K562 (cell line): ENCODE results near the gene COPE. TPM values are rescaled to one million over a fixed set of nuclear protein-coding genes. Genes with fewer than 3 reads are reported as not detected.
A peak's percentile ranks its signal among the peaks of the same experiment; 100 is the strongest.

Source experiments
- ATAC-seq: fragments of 200-7000 bp; cut with Tn5 transposase; 3 replicates; pipeline ENCODE4 v1.9.1; 2020; ENCODE audit warnings: moderate library complexity
- BruUV-seq: library from RNA; stranded (reverse); fragments of 400-500 nt; replicated peaks from 2 replicates; lab custom pipeline; 2021; lab: Mats Ljungman, UMichigan
- CTCF ChIA-PET: fragments of 300-600 bp; formaldehyde crosslinking; extraction: SDS; loops from one replicate; lab custom pipeline; 2021; ENCODE audit warnings: low intra/inter-chr PET ratio; lab: Yijun Ruan, JAX
- POLR2A ChIA-PET: fragments of 300-600, 350-650 bp; sonication (Branson Sonifier 250); formaldehyde crosslinking; extraction: SDS; loops from one replicate; lab custom pipeline; 2021; ENCODE audit warnings: antibody characterized with exemption, inconsistent platforms; lab: Yijun Ruan, JAX
- DNase-seq, 4 experiments: peaks; one replicate each; pipeline versions ENCODE4 v3.0.0 to v3.0.0-alpha.2; 2011 to 2018; ENCODE audit warnings: low spot score in 3 of 4, mixed read lengths in 3 of 4; ENCODE audit errors: extremely low read depth in 1 of 4
- FAIRE-seq: peaks from 2 replicates; lab custom pipeline; 2011; peaks lifted over from hg19 to GRCh38; lab: Jason Lieb, UNC
- H2AFZ ChIP-seq: 2 replicates; pipeline ENCODE4 v1.6.0; 2011; ENCODE audit warnings: low read depth, low read length, control low read depth, inconsistent platforms
- H3K27ac ChIP-seq: fragments of 200-600 bp; 3 replicates; pipeline ENCODE4 v1.8.0; 2011; ENCODE audit warnings: low read depth, mild to moderate bottlenecking, control low read depth, inconsistent platforms, low read length, moderate library complexity, mixed read lengths; ENCODE audit errors: extremely low read depth
- H3K27me3 ChIP-seq, 2 experiments: fragments of 300-600 bp in 1 of 2; 2 replicates in 1 of 2; 3 replicates in 1 of 2; pipeline versions ENCODE4 v1.6.0 to v1.8.0; 2011; ENCODE audit warnings: inconsistent platforms in 2 of 2, low read length in 2 of 2, mild to moderate bottlenecking in 1 of 2, mixed read lengths in 1 of 2, moderate library complexity in 1 of 2; ENCODE audit not compliant: control insufficient read depth in 2 of 2, insufficient read depth in 2 of 2
- H3K36me3 ChIP-seq: fragments of 300-600 bp; 3 replicates; pipeline ENCODE4 v1.8.0; 2011; ENCODE audit warnings: mild to moderate bottlenecking, low read length, inconsistent platforms; ENCODE audit not compliant: control insufficient read depth, insufficient read depth
- H3K4me1 ChIP-seq, 2 experiments: fragments of 200-600 bp in 1 of 2; replicated peaks in 1 of 2; 2 replicates in 1 of 2; 3 replicates in 1 of 2; pipeline versions ENCODE4 v1.5.1 to v1.8.0; 2011; ENCODE audit warnings: inconsistent platforms in 2 of 2, low read length in 2 of 2, mild to moderate bottlenecking in 1 of 2, mixed read lengths in 1 of 2, moderate library complexity in 1 of 2; ENCODE audit not compliant: control insufficient read depth in 2 of 2, insufficient read depth in 2 of 2
- H3K4me2 ChIP-seq: 2 replicates; pipeline ENCODE4 v1.6.1; 2011; ENCODE audit warnings: low read length, control low read depth, inconsistent platforms, mixed read lengths; ENCODE audit not compliant: insufficient read depth
- H3K4me3 ChIP-seq: fragments of 200-600 bp; sonication (generic), shearing (Covaris generic); 2 replicates; pipeline ENCODE4 v1.5.1; 2016; ENCODE audit warnings: control low read depth, inconsistent platforms
- H3K79me2 ChIP-seq: fragments of 200-600 bp; 3 replicates; pipeline ENCODE4 v1.8.0; 2011; ENCODE audit warnings: low read length, inconsistent platforms; ENCODE audit not compliant: control insufficient read depth, insufficient read depth
- H3K9ac ChIP-seq, 2 experiments: 2 replicates each; pipeline versions ENCODE4 v1.6.0 to v1.6.1; 2011; ENCODE audit warnings: low read depth in 2 of 2, low read length in 2 of 2, control low read depth in 1 of 2, inconsistent platforms in 1 of 2, mild to moderate bottlenecking in 1 of 2, mixed read lengths in 1 of 2; ENCODE audit not compliant: insufficient read depth in 1 of 2
- H3K9me1 ChIP-seq: one replicate; pipeline ENCODE4 v1.6.0; 2011; ENCODE audit warnings: inconsistent platforms, mild to moderate bottlenecking, low read length, moderate library complexity; ENCODE audit not compliant: control insufficient read depth, insufficient read depth
- H3K9me3 ChIP-seq: replicated peaks from 2 replicates; pipeline ENCODE4 v1.5.1; 2011; ENCODE audit warnings: low read depth, low read length, inconsistent platforms; ENCODE audit not compliant: control insufficient read depth, insufficient read depth
- H4K20me1 ChIP-seq: replicated peaks from 2 replicates; pipeline ENCODE4 v1.6.1; 2011; ENCODE audit warnings: low read length, inconsistent platforms, mixed read lengths; ENCODE audit not compliant: control insufficient read depth, insufficient read depth
- ADNP ChIP-seq: fragments of 200-800 bp; sonication (Bioruptor generic); IDR thresholded peaks from 2 replicates; pipeline ENCODE4 v1.6.1; 2016; ENCODE audit warnings: missing genetic modification characterization, missing compliant biosample characterization
- BCOR ChIP-seq: fragments of 450-650 bp; IDR thresholded peaks from 2 replicates; pipeline ENCODE4 v1.6.1; 2016
- CBX1 ChIP-seq: sonication (generic); IDR thresholded peaks from 2 replicates; pipeline ENCODE4 v1.6.1; 2016; ENCODE audit warnings: antibody characterized with exemption, low read depth, mild to moderate bottlenecking
- CHD4 ChIP-seq: fragments of 200-600 bp; sonication (generic); IDR thresholded peaks from 3 replicates; pipeline ENCODE4 v1.6.1; 2012; ENCODE audit warnings: low read depth, mild to moderate bottlenecking, mixed read lengths, low read length, inconsistent platforms; ENCODE audit not compliant: insufficient read depth, insufficient replicate concordance, poor library complexity, severe bottlenecking
- EHMT2 ChIP-seq: fragments of 450-650 bp; IDR thresholded peaks from 2 replicates; pipeline ENCODE4 v1.6.1; 2018; ENCODE audit warnings: antibody characterized with exemption
- GATAD2B ChIP-seq: fragments of 450-650 bp; IDR thresholded peaks from 2 replicates; pipeline ENCODE4 v1.6.1; 2017; ENCODE audit warnings: mild to moderate bottlenecking, borderline replicate concordance
- HDAC2 ChIP-seq: fragments of 450-650 bp; IDR thresholded peaks from 2 replicates; pipeline ENCODE4 v1.6.1; 2016; ENCODE audit warnings: mild to moderate bottlenecking
- KDM1A ChIP-seq, 2 experiments: fragments of 450-650 bp; IDR thresholded peaks; 2 replicates each; pipeline ENCODE4 v1.6.1; 2016; ENCODE audit warnings: mild to moderate bottlenecking in 2 of 2
- PRMT5 ChIP-seq: sonication (generic); formaldehyde crosslinking; IDR thresholded peaks from 2 replicates; pipeline ENCODE4 v1.5.0; 2020; ENCODE audit warnings: missing genetic modification reagents
- RBM25 ChIP-seq: fragments of 200-400 bp; formaldehyde crosslinking; IDR thresholded peaks from 2 replicates; pipeline ENCODE4 v1.6.1; 2018; ENCODE audit warnings: low read length, low read depth, moderate library complexity; ENCODE audit not compliant: severe bottlenecking
- RBM39 ChIP-seq: fragments of 200-400 bp; formaldehyde crosslinking; optimal IDR thresholded peaks from 2 replicates; pipeline ENCODE3; 2018; ENCODE audit warnings: low read depth, low read length
- RCOR1 ChIP-seq, 2 experiments: IDR thresholded peaks; 2 replicates each; pipeline ENCODE4 v1.6.1; 2012; ENCODE audit warnings: low read depth in 2 of 2, low read length in 2 of 2, borderline replicate concordance in 1 of 2, improper control_type of control experiment in 1 of 2
- SIN3A ChIP-seq, 2 experiments: fragments of 150-350 bp in 1 of 2; IDR thresholded peaks; 2 replicates each; pipeline ENCODE4 v1.6.1; 2011 to 2016; ENCODE audit warnings: borderline replicate concordance in 2 of 2, low read depth in 2 of 2, low read length in 2 of 2, mild to moderate bottlenecking in 2 of 2, moderate library complexity in 2 of 2; ENCODE audit not compliant: control insufficient read depth in 1 of 2
- SMARCA5 ChIP-seq: fragments of 450-650 bp; IDR thresholded peaks from 2 replicates; pipeline ENCODE4 v1.6.1; 2016
- WGBS: fragments of 100-300 bp; shearing (Covaris generic); methylation state at CpG from one replicate; pipeline ENCODE4 v1.1.6; 2016; ENCODE audit warnings: low coverage, mixed read lengths; ENCODE audit not compliant: insufficient coverage; ENCODE audit errors: missing lambda C conversion rate; 5-methylcytosine and 5-hydroxymethylcytosine counted together
- in situ Hi-C: fragments of 300-500 bp; cut with MboI; formaldehyde crosslinking; loops from 4 replicates; pipeline ENCODE4 v1.15.0; 2018; ENCODE audit warnings: inconsistent platforms, mixed read lengths
- intact Hi-C: fragments of 100-400 bp; cut with micrococcal nuclease; formaldehyde crosslinking; loops from 2 replicates; pipeline ENCODE4 v1.14.2; 2022
- polyA plus RNA-seq, 8 experiments: library from polyadenylated mRNA; depleted of rRNA in 4 of 8; stranded (reverse) in 5 of 8; unstranded in 3 of 8; fragments of >200 nt; fragmentation: Nextera tagmentation in 2 of 8; fragmentation: Illumina TruSeq in 1 of 8; extraction: Ambion mirVana in 2 of 8; extraction: Trizol in 1 of 8; gene quantifications; 2 replicates each; pipeline versions ENCODE4 v1.2.1 to v1.2.3, GENCODE V29; 2011 to 2014; ENCODE audit warnings: inconsistent platforms in 1 of 8, missing spikeins in 1 of 8
- total RNA-seq, 7 experiments: library from RNA; depleted of rRNA in 6 of 7; stranded (reverse); fragments of >200 nt in 6 of 7; fragmentation: Illumina TruSeq in 2 of 7; extraction: Trizol in 2 of 7; gene quantifications; 2 replicates each; pipeline versions ENCODE4 v1.2.1 to v1.2.3, GENCODE V29; 2011 to 2021; ENCODE audit warnings: low replicate concordance in 1 of 7
- TF ChIP-seq, protein P1 (sequence below): fragments of 450-650 bp; IDR thresholded peaks from 2 replicates; pipeline ENCODE4 v1.6.1; 2016; ENCODE audit warnings: antibody characterized with exemption
- TF ChIP-seq, protein P2 (sequence below): sonication (generic); formaldehyde crosslinking; IDR thresholded peaks from 2 replicates; pipeline ENCODE4 v1.8.0; 2022; ENCODE audit warnings: mild to moderate bottlenecking, missing genetic modification reagents

COPE gene
- total and polyA plus RNA-seq, 9 of the 15 experiments (the other 6 are each of a cell fraction or from before 2014, with no cell fraction given), result 5.8 to 273 (median 147) TPM

DNA sequence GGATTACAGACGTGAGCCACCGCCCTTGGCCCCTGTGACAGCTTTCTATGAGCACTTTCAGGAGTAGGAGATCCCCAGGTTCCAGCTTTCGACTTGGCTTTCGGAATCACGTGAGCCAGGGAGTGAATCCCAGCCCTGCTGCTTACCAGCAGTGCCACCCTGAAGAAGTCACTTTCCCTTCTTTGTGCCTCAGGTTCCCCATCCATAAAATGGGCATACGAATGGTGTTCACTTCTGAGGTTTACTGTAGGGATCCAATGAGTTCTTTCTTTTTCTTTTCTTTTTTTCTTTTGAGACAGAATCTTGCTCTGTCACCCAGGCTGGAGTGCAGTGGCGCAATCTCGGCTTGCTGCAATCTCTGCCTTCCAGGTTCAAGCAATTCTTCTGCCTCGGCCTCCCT lies 26.1 kb upstream of the COPE start (continued):
- TF ChIP-seq, protein P1, sequence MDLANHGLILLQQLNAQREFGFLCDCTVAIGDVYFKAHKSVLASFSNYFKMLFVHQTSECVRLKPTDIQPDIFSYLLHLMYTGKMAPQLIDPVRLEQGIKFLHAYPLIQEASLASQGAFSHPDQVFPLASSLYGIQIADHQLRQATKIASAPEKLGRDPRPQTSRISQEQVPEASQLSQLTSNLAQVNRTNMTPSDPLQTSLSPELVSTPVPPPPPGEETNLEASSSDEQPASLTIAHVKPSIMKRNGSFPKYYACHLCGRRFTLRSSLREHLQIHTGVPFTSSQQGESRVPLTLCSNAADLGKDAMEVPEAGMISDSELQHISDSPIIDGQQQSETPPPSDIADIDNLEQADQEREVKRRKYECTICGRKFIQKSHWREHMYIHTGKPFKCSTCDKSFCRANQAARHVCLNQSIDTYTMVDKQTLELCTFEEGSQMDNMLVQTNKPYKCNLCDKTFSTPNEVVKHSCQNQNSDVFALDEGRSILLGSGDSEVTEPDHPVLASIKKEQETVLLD, result no peak
- TF ChIP-seq, protein P2, sequence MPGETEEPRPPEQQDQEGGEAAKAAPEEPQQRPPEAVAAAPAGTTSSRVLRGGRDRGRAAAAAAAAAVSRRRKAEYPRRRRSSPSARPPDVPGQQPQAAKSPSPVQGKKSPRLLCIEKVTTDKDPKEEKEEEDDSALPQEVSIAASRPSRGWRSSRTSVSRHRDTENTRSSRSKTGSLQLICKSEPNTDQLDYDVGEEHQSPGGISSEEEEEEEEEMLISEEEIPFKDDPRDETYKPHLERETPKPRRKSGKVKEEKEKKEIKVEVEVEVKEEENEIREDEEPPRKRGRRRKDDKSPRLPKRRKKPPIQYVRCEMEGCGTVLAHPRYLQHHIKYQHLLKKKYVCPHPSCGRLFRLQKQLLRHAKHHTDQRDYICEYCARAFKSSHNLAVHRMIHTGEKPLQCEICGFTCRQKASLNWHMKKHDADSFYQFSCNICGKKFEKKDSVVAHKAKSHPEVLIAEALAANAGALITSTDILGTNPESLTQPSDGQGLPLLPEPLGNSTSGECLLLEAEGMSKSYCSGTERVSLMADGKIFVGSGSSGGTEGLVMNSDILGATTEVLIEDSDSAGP (CRISPR knock-in tag), result no peak
- TF ChIP-seq, all 486 proteins: peak for 5

DNA sequence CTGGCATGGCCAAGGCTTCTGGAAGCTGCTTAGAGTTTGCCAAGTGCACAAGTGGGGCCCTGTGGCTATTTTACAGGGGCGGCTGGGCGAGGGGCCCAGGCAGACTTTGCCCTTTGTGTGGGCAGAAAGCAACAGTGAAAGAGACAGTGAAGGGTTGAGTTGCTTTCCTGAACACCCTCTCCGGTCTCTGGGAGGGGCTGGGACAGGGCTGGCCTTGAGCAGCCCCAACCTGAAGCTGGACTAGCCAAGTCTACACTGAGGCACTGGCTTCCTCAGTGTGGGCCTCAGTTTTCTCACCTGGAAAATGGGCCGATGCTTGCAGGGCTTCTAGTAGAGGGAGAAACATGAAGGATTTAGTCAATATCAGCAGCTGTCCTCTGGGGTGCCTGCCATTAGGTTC lies 24.3 kb upstream of the COPE start:
- intact Hi-C loops (loop anchor here (5.0 kb wide), 1 partner anchor 44 kb away; no protein-coding TSS in a partner anchor), in situ Hi-C loops (no loop called here)
- Histone ChIP-seq H3K27me3 (peaks cover 0 to 13% of the 10 kb centered on the region in 2 experiments; a peak in 1 of 5 replicates), H3K9me3 (no peaks in the 10 kb centered on the region), H3K9me1 (peaks cover 5% of the 10 kb centered on the region), H3K36me3 (no peaks in the 10 kb centered on the region), H3K9ac (no peak overlapping the region), H3K4me3 (no peak overlapping the region), H3K4me2 (no peak overlapping the region), H4K20me1 (peaks cover 5% of the 10 kb centered on the region), H2AFZ (no peak overlapping the region), H3K27ac (no peak overlapping the region), H3K79me2 (no peaks in the 10 kb centered on the region), H3K4me1 (peaks cover 3 to 22% of the 10 kb centered on the region in 2 experiments; a peak in 4 of 5 replicates)
- no peak for FAIRE-seq
- 4% methylated on average over 4 of the region's 4 CpGs for WGBS
- peak; percentile 66; the same call in 1 of the 2 replicates for TF ChIP-seq CBX1
- peak; percentile 68; the same call in 1 of the 2 replicates for TF ChIP-seq HDAC2
- TF ChIP-seq ADNP (tag), result peak; percentile 83
- TF ChIP-seq BCOR, result peak; percentile 90
- TF ChIP-seq CHD4, result peak; percentile 86
- 0 out of 2 replicates have a peak, but pooled peaks have one; percentile 16 for TF ChIP-seq PRMT5 (CRISPR knock-in tag)
- no peak for TF ChIP-seq RBM39
- TF ChIP-seq SMARCA5, result 0 out of 2 replicates have a peak, but pooled peaks have one; percentile 42
- no peak for TF ChIP-seq EHMT2
- TF ChIP-seq RCOR1 (IDR thresholded peaks at IDR 0.05; ENCODE audit: borderline replicate concordance in 1 of 2, low read depth in 2 of 2, low read length in 2 of 2), result peak; percentile 20 to 40; a peak in 2 of 4 replicates
- TF ChIP-seq SIN3A (IDR thresholded peaks at IDR 0.05; ENCODE audit: borderline replicate concordance in 2 of 2, control insufficient read depth in 1 of 2, low read depth in 2 of 2, low read length in 2 of 2), result no peak
- no peak for TF ChIP-seq GATAD2B
- TF ChIP-seq RBM25, result peak; percentile 86
- TF ChIP-seq KDM1A (IDR thresholded peaks at IDR 0.05), result peak; percentile 54 to 80
- BruUV-seq, result no TSS peak
- no peak for DNase-seq
- no peak for ATAC-seq
- CTCF ChIA-PET, result no interaction called here
- POLR2A ChIA-PET, result interaction anchor here (0.9 kb wide), 1 partner anchor 24 kb away, joined by 3 read pairs; the partner anchor contains the start of genes COPE and DDX49
